SK-N-SH treated with all-trans-retinoic acid at 6 μM for 48 hours (cell line): ENCODE measurements around the gene TANC2.

Experiments used
- BACH2 ChIP-seq: fragments of 250-450 bp; sonication (Bioruptor Pico); IDR thresholded peaks from 2 replicates; pipeline ENCODE4 v1.9.0; 2021; ENCODE audit warnings: mild to moderate bottlenecking, borderline replicate concordance
- ESRRG ChIP-seq: fragments of 250-450 bp; sonication (Bioruptor Pico); IDR thresholded peaks from 2 replicates; pipeline ENCODE4 v1.6.1; 2021; ENCODE audit warnings: mild to moderate bottlenecking
- PPARA ChIP-seq: fragments of 250-450 bp; sonication (Bioruptor Pico); IDR thresholded peaks from 2 replicates; pipeline ENCODE4 v1.5.0; 2020; ENCODE audit warnings: mild to moderate bottlenecking, borderline replicate concordance
- ZNF8 ChIP-seq: fragments of 450-650 bp; formaldehyde crosslinking; IDR thresholded peaks from 2 replicates; pipeline ENCODE4 v1.5.0; 2020; ENCODE audit warnings: mild to moderate bottlenecking, moderate library complexity

GRCh38 chr17:62970610-62971009, 4.6 kb downstream of the TANC2 start:
- TF ChIP-seq PPARA (CRISPR knock-in tag) (no peak), ESRRG (CRISPR knock-in tag) (no peak), ZNF8 (no peak), BACH2 (CRISPR knock-in tag) (no peak)
